ENCODE measurements around the gene NUDT2. TPM values are rescaled to one million over a fixed set of nuclear protein-coding genes. Genes with fewer than 3 reads are reported as not detected.
"Not testable (repeated sequence)": the region's sequence is repeated elsewhere in the genome, so short reads cannot be mapped to it uniquely, and the experiment has no call there.

The NUDT2 gene
- polyA plus RNA-seq, 4 donors = 24.9 to 47.3 (median 31.5) TPM

DNA sequence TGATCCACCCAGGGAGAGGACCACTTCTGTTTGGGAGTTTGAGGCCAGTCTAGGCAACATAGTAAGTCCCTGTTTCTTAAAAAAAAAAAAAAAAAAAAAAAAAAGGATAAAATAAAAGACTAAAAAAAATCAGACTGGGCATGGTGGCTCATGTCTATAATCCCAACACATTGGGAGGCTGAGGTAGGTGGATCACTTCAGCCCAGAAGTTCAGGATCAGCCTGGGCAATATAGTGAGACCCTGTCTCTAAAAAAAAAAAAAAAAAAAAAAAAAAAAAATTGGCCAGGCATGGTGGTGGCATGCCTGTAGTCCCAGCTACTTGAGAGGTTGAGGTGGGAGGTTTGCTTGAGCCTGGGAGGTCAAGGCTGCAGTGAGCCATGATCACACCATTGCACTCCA is 8.7 kb downstream of the NUDT2 start:
- Histone ChIP-seq H3K36me3 (ENCODE audit: control insufficient read depth in 3 of 3, insufficient read depth in 2 of 3, low read depth in 1 of 3, low read length in 3 of 3) (peaks cover 2 to 52% (median 8%) of the 10 kb centered on the region in 3 donors), H3K4me1 (ENCODE audit: control insufficient read depth in 3 of 3, insufficient read depth in 2 of 3, low read depth in 1 of 3, low read length in 2 of 3) (peaks cover 0 to 20% (median 2%) of the 10 kb centered on the region in 3 donors)
- not testable (repeated sequence) for H3K27ac ChIP-seq (ENCODE audit: low read depth in 1 of 3, low read length in 2 of 3); H3K4me3 ChIP-seq (ENCODE audit: low read depth in 1 of 3, low read length in 3 of 3); H3K9me3 ChIP-seq (ENCODE audit: control insufficient read depth in 2 of 2, insufficient read depth in 1 of 2, low read depth in 1 of 2, low read length in 1 of 2); FAIRE-seq; H3K27me3 ChIP-seq (ENCODE audit: control insufficient read depth in 3 of 3, insufficient read depth in 3 of 3, low read length in 3 of 3); DNase-seq

DNA sequence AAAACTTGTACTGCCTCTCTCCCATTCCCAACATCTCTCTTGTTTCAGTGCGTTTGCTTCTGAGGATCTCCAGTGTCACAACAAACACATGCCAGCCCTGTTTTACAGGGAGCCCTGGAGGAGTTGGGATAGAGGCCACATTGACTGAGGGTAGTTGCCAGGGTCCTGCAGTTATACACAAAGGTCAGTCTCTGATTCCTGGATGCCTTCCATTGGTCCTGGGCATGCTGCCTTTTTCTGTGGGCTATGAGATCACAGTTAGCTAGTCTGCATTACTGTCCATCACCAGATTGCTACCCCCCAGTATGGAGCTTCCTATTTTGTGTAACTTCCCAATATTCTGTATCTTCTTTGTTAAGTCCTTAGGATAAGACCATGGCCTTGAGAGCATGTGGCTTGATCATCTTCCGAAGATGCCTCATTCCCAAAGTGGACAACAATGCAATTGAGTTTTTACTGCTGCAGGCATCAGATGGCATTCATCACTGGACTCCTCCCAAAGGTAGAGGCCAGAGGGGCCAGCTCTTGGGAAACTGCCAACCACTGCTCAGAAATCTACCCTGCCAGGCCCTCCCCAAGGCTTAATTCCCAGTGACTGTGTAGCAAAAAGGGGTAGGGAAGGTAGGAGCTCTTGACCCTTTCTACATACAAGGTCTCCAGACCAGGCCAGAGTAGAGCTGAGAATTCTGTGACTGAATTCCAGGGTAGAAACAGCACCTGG is 9.5 kb downstream of the NUDT2 start:
- DNase-seq = no peak
- Histone ChIP-seq H3K36me3 (ENCODE audit: control insufficient read depth in 3 of 3, insufficient read depth in 2 of 3, low read depth in 1 of 3, low read length in 3 of 3) (peaks cover 4 to 58% (median 8%) of the 10 kb centered on the region in 3 donors), H3K27ac (ENCODE audit: low read depth in 1 of 3, low read length in 2 of 3) (no peak overlapping the region), H3K27me3 (ENCODE audit: control insufficient read depth in 3 of 3, insufficient read depth in 3 of 3, low read length in 3 of 3) (no peaks in the 10 kb centered on the region), H3K4me3 (ENCODE audit: low read depth in 1 of 3, low read length in 3 of 3) (no peak overlapping the region), H3K4me1 (ENCODE audit: control insufficient read depth in 3 of 3, insufficient read depth in 2 of 3, low read depth in 1 of 3, low read length in 2 of 3) (peaks cover 0 to 26% (median 2%) of the 10 kb centered on the region in 3 donors), H3K9me3 (ENCODE audit: control insufficient read depth in 2 of 2, insufficient read depth in 1 of 2, low read depth in 1 of 2, low read length in 1 of 2) (no peaks in the 10 kb centered on the region)
- 89 to 96% (median 93%) methylated on average over 2 of the region's 2 CpGs for WGBS, 3 donors
- no peak for FAIRE-seq

DNA sequence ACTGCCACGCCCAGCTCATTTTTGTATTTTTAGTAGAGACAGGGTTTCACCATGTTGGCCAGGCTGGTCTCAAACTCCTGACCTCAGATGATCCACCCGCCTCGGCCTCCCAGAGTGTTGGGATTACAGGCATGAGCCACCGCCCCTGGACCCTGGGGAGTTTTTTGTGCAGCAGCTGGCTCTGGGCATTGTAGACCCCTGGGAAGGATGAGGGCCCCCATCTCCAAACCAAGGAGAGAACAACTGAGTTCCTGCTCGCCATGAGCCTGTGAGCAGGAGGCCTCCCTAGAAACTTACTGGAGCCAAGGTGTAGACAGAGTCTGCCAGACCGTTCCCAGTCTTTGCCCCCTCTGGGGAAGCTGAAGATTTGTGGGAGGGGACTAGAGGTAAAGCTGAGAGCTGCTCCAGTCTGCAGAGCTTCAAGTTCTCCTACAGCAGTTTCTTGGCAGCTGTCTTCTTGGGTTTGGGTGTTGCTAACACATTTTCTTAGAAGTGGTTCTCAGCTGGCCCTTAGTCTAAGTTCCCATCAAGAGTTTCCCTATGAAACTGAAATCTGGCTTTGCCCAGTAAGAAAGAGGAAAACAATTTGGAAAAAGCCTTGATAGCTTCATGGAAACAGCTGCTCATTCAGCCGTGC is 12.4 kb downstream of the NUDT2 start:
- Histone ChIP-seq H3K27me3 (ENCODE audit: control insufficient read depth in 3 of 3, insufficient read depth in 3 of 3, low read length in 3 of 3) (no peaks in the 10 kb centered on the region), H3K4me3 (ENCODE audit: low read depth in 1 of 3, low read length in 3 of 3) (no peak overlapping the region), H3K27ac (ENCODE audit: low read depth in 1 of 3, low read length in 2 of 3) (peak overlapping the region in 2 of 3 donors; percentile 37 to 79), H3K4me1 (ENCODE audit: control insufficient read depth in 3 of 3, insufficient read depth in 2 of 3, low read depth in 1 of 3, low read length in 2 of 3) (peaks cover 0 to 46% (median 9%) of the 10 kb centered on the region in 3 donors), H3K36me3 (ENCODE audit: control insufficient read depth in 3 of 3, insufficient read depth in 2 of 3, low read depth in 1 of 3, low read length in 3 of 3) (peaks cover 4 to 64% (median 8%) of the 10 kb centered on the region in 3 donors), H3K9me3 (ENCODE audit: control insufficient read depth in 2 of 2, insufficient read depth in 1 of 2, low read depth in 1 of 2, low read length in 1 of 2) (no peaks in the 10 kb centered on the region)
- no peak for DNase-seq
- no peak for FAIRE-seq
- 72 to 81% (median 73%) methylated on average over 7 of the region's 7 CpGs for WGBS, 3 donors

DNA sequence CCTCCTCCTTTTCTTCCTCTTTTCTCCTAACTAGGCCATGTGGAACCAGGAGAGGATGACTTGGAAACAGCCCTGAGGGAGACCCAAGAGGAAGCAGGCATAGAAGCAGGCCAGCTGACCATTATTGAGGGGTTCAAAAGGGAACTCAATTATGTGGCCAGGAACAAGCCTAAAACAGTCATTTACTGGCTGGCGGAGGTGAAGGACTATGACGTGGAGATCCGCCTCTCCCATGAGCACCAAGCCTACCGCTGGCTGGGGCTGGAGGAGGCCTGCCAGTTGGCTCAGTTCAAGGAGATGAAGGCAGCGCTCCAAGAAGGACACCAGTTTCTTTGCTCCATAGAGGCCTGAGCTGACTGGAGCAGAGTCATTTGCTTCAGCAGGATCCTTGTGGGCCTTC is 13.7 kb downstream of the NUDT2 start:
- no peaks in the 10 kb centered on the region for H3K27me3 ChIP-seq (ENCODE audit: control insufficient read depth in 3 of 3, insufficient read depth in 3 of 3, low read length in 3 of 3)
- no peaks in the 10 kb centered on the region for H3K9me3 ChIP-seq (ENCODE audit: control insufficient read depth in 2 of 2, insufficient read depth in 1 of 2, low read depth in 1 of 2, low read length in 1 of 2)
- WGBS, 3 donors = 74 to 94% (median 92%) methylated on average over 5 of the region's 5 CpGs
- H3K27ac ChIP-seq (ENCODE audit: low read depth in 1 of 3, low read length in 2 of 3) = peak overlapping the region in 2 of 3 donors; percentile 52 to 79
- no peak for FAIRE-seq
- peaks cover 0 to 49% (median 9%) of the 10 kb centered on the region in 3 donors for H3K4me1 ChIP-seq (ENCODE audit: control insufficient read depth in 3 of 3, insufficient read depth in 2 of 3, low read depth in 1 of 3, low read length in 2 of 3)
- H3K36me3 ChIP-seq (ENCODE audit: control insufficient read depth in 3 of 3, insufficient read depth in 2 of 3, low read depth in 1 of 3, low read length in 3 of 3) = peaks cover 4 to 62% (median 8%) of the 10 kb centered on the region in 3 donors
- no peak overlapping the region for H3K4me3 ChIP-seq (ENCODE audit: low read depth in 1 of 3, low read length in 3 of 3)
- no peak for DNase-seq

DNA sequence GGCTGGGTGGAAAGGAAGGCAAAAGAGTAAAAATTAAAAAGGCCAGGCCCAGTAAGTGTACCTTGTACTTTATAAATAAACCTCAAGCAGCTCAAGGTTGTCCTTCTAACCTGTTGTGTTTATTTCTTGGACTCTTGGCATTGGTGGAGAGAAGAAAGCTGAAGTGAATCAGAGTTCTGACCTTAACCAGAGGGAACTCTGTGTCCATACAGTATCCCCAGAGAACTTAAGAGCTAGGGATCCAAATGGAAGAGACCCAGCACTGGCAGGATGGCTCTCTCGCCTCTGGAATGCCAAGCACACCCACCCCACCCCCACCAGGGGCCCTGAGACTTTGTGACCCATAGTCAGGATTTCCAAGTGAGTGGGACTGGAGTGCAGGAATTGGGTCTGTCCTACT is 14.2 kb downstream of the NUDT2 start:
- Histone ChIP-seq H3K4me3 (ENCODE audit: low read depth in 1 of 3, low read length in 3 of 3) (no peak overlapping the region), H3K9me3 (ENCODE audit: control insufficient read depth in 2 of 2, insufficient read depth in 1 of 2, low read depth in 1 of 2, low read length in 1 of 2) (no peaks in the 10 kb centered on the region), H3K36me3 (ENCODE audit: control insufficient read depth in 3 of 3, insufficient read depth in 2 of 3, low read depth in 1 of 3, low read length in 3 of 3) (peaks cover 4 to 61% (median 8%) of the 10 kb centered on the region in 3 donors), H3K27ac (ENCODE audit: low read depth in 1 of 3, low read length in 2 of 3) (peak overlapping the region in 1 of 3 donors; percentile 79), H3K4me1 (ENCODE audit: control insufficient read depth in 3 of 3, insufficient read depth in 2 of 3, low read depth in 1 of 3, low read length in 2 of 3) (peaks cover 0 to 49% (median 9%) of the 10 kb centered on the region in 3 donors), H3K27me3 (ENCODE audit: control insufficient read depth in 3 of 3, insufficient read depth in 3 of 3, low read length in 3 of 3) (no peaks in the 10 kb centered on the region)
- FAIRE-seq (no peak), DNase-seq (peak; percentile 47 to 57)
- 72 to 100% (median 88%) methylated on average over 1 of the region's 1 CpG for WGBS, 3 donors

- peaks cover 0 to 38% (median 9%) of the 10 kb centered on the region in 3 donors for H3K4me1 ChIP-seq (ENCODE audit: control insufficient read depth in 3 of 3, insufficient read depth in 2 of 3, low read depth in 1 of 3, low read length in 2 of 3)
- H3K27me3 ChIP-seq (ENCODE audit: control insufficient read depth in 3 of 3, insufficient read depth in 3 of 3, low read length in 3 of 3) = no peaks in the 10 kb centered on the region
- DNase-seq (peak; percentile 19 to 45), FAIRE-seq (no peak)
- H3K9me3 ChIP-seq (ENCODE audit: control insufficient read depth in 2 of 2, insufficient read depth in 1 of 2, low read depth in 1 of 2, low read length in 1 of 2) = no peaks in the 10 kb centered on the region
- peak overlapping the region in 1 of 3 donors; percentile 19 for H3K27ac ChIP-seq (ENCODE audit: low read depth in 1 of 3, low read length in 2 of 3)
- H3K4me3 ChIP-seq (ENCODE audit: low read depth in 1 of 3, low read length in 3 of 3) = no peak overlapping the region
- 35 to 73% (median 50%) methylated on average over 13 to 15 of the region's 15 CpGs for WGBS, 3 donors
- peaks cover 0 to 34% (median 2%) of the 10 kb centered on the region in 3 donors for H3K36me3 ChIP-seq (ENCODE audit: control insufficient read depth in 3 of 3, insufficient read depth in 2 of 3, low read depth in 1 of 3, low read length in 3 of 3)
These were observed 17.8 kb downstream of the NUDT2 start for GRCh38 chr9:34346873-34347799.

GRCh38 chr9:34347800-34348158 is 18.4 kb downstream of the NUDT2 start:
- Histone ChIP-seq H3K4me1 (ENCODE audit: control insufficient read depth in 3 of 3, insufficient read depth in 2 of 3, low read depth in 1 of 3, low read length in 2 of 3) (peaks cover 0 to 36% (median 9%) of the 10 kb centered on the region in 3 donors), H3K27me3 (ENCODE audit: control insufficient read depth in 3 of 3, insufficient read depth in 3 of 3, low read length in 3 of 3) (no peaks in the 10 kb centered on the region), H3K27ac (ENCODE audit: low read depth in 1 of 3, low read length in 2 of 3) (peak overlapping the region in 1 of 3 donors; percentile 2), H3K4me3 (ENCODE audit: low read depth in 1 of 3, low read length in 3 of 3) (no peak overlapping the region), H3K9me3 (ENCODE audit: control insufficient read depth in 2 of 2, insufficient read depth in 1 of 2, low read depth in 1 of 2, low read length in 1 of 2) (no peaks in the 10 kb centered on the region), H3K36me3 (ENCODE audit: control insufficient read depth in 3 of 3, insufficient read depth in 2 of 3, low read depth in 1 of 3, low read length in 3 of 3) (peaks cover 0 to 28% (median 2%) of the 10 kb centered on the region in 3 donors)
- FAIRE-seq = no peak
- DNase-seq = no peak

DNA sequence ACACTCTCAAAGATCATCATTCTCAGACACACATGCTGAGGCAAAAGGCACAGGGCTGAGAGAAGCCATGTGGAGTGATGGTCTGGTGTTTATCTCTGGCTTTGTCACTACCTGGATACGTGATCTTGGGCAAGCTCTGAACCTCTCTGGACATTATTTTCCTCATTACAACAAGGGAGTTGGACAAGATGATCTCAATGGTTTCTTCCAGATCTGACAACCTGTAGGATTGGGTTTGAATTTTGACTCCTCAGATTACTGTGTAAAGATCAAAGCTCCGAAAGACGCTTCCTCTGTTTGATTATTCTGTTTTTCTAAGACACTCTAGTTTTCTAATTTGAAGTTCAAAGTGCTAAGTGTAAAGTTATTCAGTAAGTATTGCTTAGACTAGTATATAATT is 20.0 kb downstream of the NUDT2 start:
- 88 to 93% (median 92%) methylated on average over 3 of the region's 3 CpGs for WGBS, 3 donors

More for the DNA sequence above, 20.0 kb downstream of the NUDT2 start:
- Histone ChIP-seq H3K27ac (ENCODE audit: low read depth in 1 of 3, low read length in 2 of 3) (no peak overlapping the region), H3K4me3 (ENCODE audit: low read depth in 1 of 3, low read length in 3 of 3) (no peak overlapping the region), H3K27me3 (ENCODE audit: control insufficient read depth in 3 of 3, insufficient read depth in 3 of 3, low read length in 3 of 3) (no peaks in the 10 kb centered on the region), H3K36me3 (ENCODE audit: control insufficient read depth in 3 of 3, insufficient read depth in 2 of 3, low read depth in 1 of 3, low read length in 3 of 3) (peaks cover 0 to 14% (median 0%) of the 10 kb centered on the region in 3 donors), H3K4me1 (ENCODE audit: control insufficient read depth in 3 of 3, insufficient read depth in 2 of 3, low read depth in 1 of 3, low read length in 2 of 3) (peaks cover 0 to 25% (median 6%) of the 10 kb centered on the region in 3 donors), H3K9me3 (ENCODE audit: control insufficient read depth in 2 of 2, insufficient read depth in 1 of 2, low read depth in 1 of 2, low read length in 1 of 2) (no peaks in the 10 kb centered on the region)
- FAIRE-seq = no peak
- no peak for DNase-seq
